PFSK-1 (cell line): ENCODE results near the gene ZCCHC24.

ENCODE experiments used
- FOXP2 ChIP-seq: optimal IDR thresholded peaks from 2 replicates; pipeline ENCODE3; 2011; ENCODE audit warnings: borderline replicate concordance, control low read depth, inconsistent platforms; ENCODE audit not compliant: insufficient read depth; ENCODE audit errors: extremely low read length, extremely low read depth
- POLR2AphosphoS5 ChIP-seq: IDR thresholded peaks from 2 replicates; pipeline ENCODE4 v1.6.1; 2012; ENCODE audit warnings: low read depth, mild to moderate bottlenecking, control low read depth, low read length, moderate library complexity
- REST ChIP-seq, 2 experiments: IDR thresholded peaks; 2 replicates each; pipeline versions ENCODE4 v1.6.1 to v1.8.0; 2011 to 2012; ENCODE audit warnings: low read depth in 2 of 2, low read length in 2 of 2, control low read depth in 1 of 2, inconsistent platforms in 1 of 2, mild to moderate bottlenecking in 1 of 2, moderate library complexity in 1 of 2; ENCODE audit not compliant: insufficient read depth in 1 of 2
- SIN3A ChIP-seq: IDR thresholded peaks from 2 replicates; pipeline ENCODE4 v1.6.1; 2012; ENCODE audit warnings: mild to moderate bottlenecking, low read length, moderate library complexity, borderline replicate concordance; ENCODE audit not compliant: insufficient read depth
- TAF1 ChIP-seq: IDR thresholded peaks from 2 replicates; pipeline ENCODE4 v1.6.1; 2012; ENCODE audit warnings: low read length, control low read depth, borderline replicate concordance; ENCODE audit not compliant: insufficient read depth

The ZCCHC24 gene

DNA sequence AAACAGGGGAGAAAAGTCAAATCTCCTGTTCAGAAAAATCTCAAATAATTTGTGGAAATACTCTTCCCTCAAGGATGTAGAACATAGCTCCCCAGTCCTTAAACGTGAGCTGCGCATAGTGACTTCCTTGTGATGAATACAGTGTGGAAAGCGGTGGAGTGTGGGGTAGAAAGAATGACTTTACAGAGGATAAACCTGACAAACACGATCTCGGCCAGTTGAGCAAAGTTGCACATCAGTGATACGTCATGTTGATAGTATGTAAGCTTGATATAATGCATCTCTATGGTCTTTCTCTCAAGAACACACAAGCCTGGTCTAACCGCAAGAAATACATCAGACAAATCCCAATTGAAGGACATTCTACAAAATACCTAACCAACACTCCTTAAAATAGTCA, 32.0 kb upstream of the ZCCHC24 start:
- no peak for TF ChIP-seq FOXP2
- no peak for TF ChIP-seq POLR2AphosphoS5

DNA sequence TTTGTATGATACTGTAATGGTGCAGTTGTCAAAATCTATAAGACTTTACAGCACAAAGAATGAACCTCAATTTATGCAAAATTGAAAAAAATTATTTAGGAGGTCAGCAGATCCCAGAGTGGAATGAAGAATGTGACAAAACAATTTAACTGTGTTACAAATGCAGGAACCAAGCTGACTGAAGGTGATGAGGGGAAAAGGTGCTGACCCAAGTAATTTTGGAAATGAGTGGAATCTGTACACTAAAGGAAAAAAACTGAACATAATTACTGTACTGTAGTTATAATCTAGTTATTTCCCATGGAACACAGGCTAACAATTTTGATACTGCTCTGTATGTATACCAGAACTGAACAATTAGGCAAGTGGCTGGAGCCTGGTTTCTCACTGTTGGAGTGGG, 31.2 kb upstream of the ZCCHC24 start:
- TF ChIP-seq POLR2AphosphoS5: no peak
- TF ChIP-seq FOXP2: no peak
- TF ChIP-seq REST (IDR thresholded peaks at IDR 0.05; ENCODE audit: insufficient read depth in 1 of 2, low read depth in 2 of 2, low read length in 2 of 2): no peak

GRCh38 chr10:79475877-79476276, 30.5 kb upstream of the ZCCHC24 start:
- TF ChIP-seq POLR2AphosphoS5: no peak
- TF ChIP-seq TAF1: no peak
- TF ChIP-seq FOXP2: no peak
- no peak for TF ChIP-seq REST (IDR thresholded peaks at IDR 0.05; ENCODE audit: insufficient read depth in 1 of 2, low read depth in 2 of 2, low read length in 2 of 2)
- TF ChIP-seq SIN3A: no peak

- TF ChIP-seq POLR2AphosphoS5 (no peak), REST (IDR thresholded peaks at IDR 0.05; ENCODE audit: insufficient read depth in 1 of 2, low read depth in 2 of 2, low read length in 2 of 2) (no peak), TAF1 (no peak), FOXP2 (no peak), SIN3A (no peak)
Measured at GRCh38 chr10:79475119-79475653, 29.8 kb upstream of the ZCCHC24 start.

DNA sequence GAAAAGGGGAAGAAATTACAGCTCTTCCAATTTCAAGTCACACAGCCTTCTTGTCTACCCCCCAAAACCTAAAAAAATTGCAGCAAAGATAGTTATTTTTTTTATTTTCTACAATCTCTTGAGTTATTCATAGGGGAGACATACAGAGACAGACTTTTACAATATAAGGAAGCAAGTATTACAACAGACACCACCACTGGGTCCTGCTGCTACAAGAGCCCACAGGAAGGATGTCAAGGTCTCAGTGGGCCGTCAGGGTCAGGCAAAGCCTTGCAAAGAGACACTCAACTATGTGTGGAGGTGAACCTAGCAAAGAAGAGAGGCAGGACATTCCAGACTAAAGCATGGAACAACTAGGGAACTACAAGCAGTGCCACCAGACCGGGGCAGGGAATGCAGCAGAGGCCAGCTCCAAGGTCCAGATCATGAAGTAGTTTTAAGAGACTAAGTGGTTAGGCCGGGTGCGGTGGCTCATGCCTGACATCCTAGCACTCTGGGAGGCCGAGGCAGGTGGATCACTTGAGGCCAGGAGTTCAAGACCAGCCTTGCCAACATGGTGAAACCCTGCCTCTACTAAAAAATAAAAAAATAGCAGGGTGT, 28.2 kb upstream of the ZCCHC24 start:
- no peak for TF ChIP-seq FOXP2
- no peak for TF ChIP-seq TAF1

- TF ChIP-seq TAF1: no peak
- TF ChIP-seq REST (IDR thresholded peaks at IDR 0.05; ENCODE audit: insufficient read depth in 1 of 2, low read depth in 2 of 2, low read length in 2 of 2): no peak
- no peak for TF ChIP-seq POLR2AphosphoS5
- no peak for TF ChIP-seq FOXP2
Measured at GRCh38 chr10:79472951-79473350, 27.5 kb upstream of the ZCCHC24 start.
